AML-193 (cell line): ENCODE data around the gene TTLL11.
"Not testable (repeated sequence)": the region's sequence is repeated elsewhere in the genome, so short reads cannot be mapped to it uniquely, and the experiment has no call there.

Experiments
- DNase-seq, 2 experiments: peaks; one replicate each; lab custom pipeline; 2025; lab: John Stamatoyannopoulos, UW

TTLL11 gene

GRCh38 chr9:122080986-122081385 lies 12.1 kb downstream of the TTLL11 start:
- no peak for DNase-seq

- no peak for DNase-seq
These were observed 14.6 kb downstream of the TTLL11 start for GRCh38 chr9:122078557-122078956.

GRCh38 chr9:122076773-122077172 lies 16.3 kb downstream of the TTLL11 start:
- no peak for DNase-seq

- DNase-seq: no peak
These were observed 17.0 kb downstream of the TTLL11 start for GRCh38 chr9:122076117-122076516.

GRCh38 chr9:122075135-122076030 lies 17.7 kb downstream of the TTLL11 start:
- no peak for DNase-seq

- no peak for DNase-seq
These were observed 21.4 kb downstream of the TTLL11 start for GRCh38 chr9:122071715-122072114.

- DNase-seq: no peak
These were observed 22.2 kb downstream of the TTLL11 start for GRCh38 chr9:122070728-122071515.

- DNase-seq: not testable (repeated sequence)
These were observed 26.4 kb downstream of the TTLL11 start for GRCh38 chr9:122066680-122067079.

GRCh38 chr9:122065923-122066629 lies 27.0 kb downstream of the TTLL11 start:
- DNase-seq: no peak

- no peak for DNase-seq
These were observed 32.6 kb downstream of the TTLL11 start for GRCh38 chr9:122060481-122060880.

GRCh38 chr9:122059955-122060324 lies 33.2 kb downstream of the TTLL11 start:
- no peak for DNase-seq

GRCh38 chr9:122059214-122059954 lies 33.7 kb downstream of the TTLL11 start:
- no peak for DNase-seq

GRCh38 chr9:122058709-122059108 lies 34.4 kb downstream of the TTLL11 start:
- DNase-seq: no peak

GRCh38 chr9:122058051-122058450 lies 35.1 kb downstream of the TTLL11 start:
- no peak for DNase-seq

- DNase-seq: no peak
These were observed 35.9 kb downstream of the TTLL11 start for GRCh38 chr9:122057211-122057610.

GRCh38 chr9:122056484-122056883 lies 36.6 kb downstream of the TTLL11 start:
- DNase-seq: no peak

GRCh38 chr9:122055701-122056100 lies 37.4 kb downstream of the TTLL11 start:
- peak; percentile 10 to 23 for DNase-seq

- DNase-seq: no peak
These were observed 39.3 kb downstream of the TTLL11 start for GRCh38 chr9:122053567-122054350.

GRCh38 chr9:122053064-122053463 lies 40.0 kb downstream of the TTLL11 start:
- DNase-seq: no peak

- no peak for DNase-seq
These were observed 41.5 kb downstream of the TTLL11 start for GRCh38 chr9:122051351-122052321.
